ENCODE measurements around the gene SLIT3.

GRCh38 chr5:169114466-169115065 is 186.4 kb downstream of the SLIT3 start:
- TF ChIP-seq CTCF (IDR thresholded peaks at IDR 0.05; ENCODE audit: insufficient read depth, low read length, poor library complexity, severe bottlenecking): no peak
- TF ChIP-seq EZH2phosphoT487 (conservative IDR thresholded peaks at IDR 0.05; ENCODE audit: low read length): no peak

All from SU-DHL-6 (cell line).